HepG2 (cell line): ENCODE measurements around the gene EXOC3L4. TPM values are rescaled to one million over a fixed set of nuclear protein-coding genes. Genes with fewer than 3 reads are reported as not detected.

Source experiments
- CBX5 ChIP-seq: sonication (generic); formaldehyde crosslinking; IDR thresholded peaks from 2 replicates; pipeline ENCODE4 v1.4.0; 2020; ENCODE audit warnings: missing genetic modification reagents, borderline replicate concordance
- E2F2 ChIP-seq: sonication (generic); formaldehyde crosslinking; IDR thresholded peaks from 2 replicates; pipeline ENCODE4 v1.4.0; 2020; ENCODE audit warnings: missing genetic modification reagents, borderline replicate concordance
- EP300 ChIP-seq, 3 experiments: sonication (generic) in 1 of 3; formaldehyde crosslinking in 1 of 3; IDR thresholded peaks; 2 replicates each; pipeline versions ENCODE4 v1.5.1 to v1.6.1; 2011 to 2020; ENCODE audit warnings: low read depth in 2 of 3, low read length in 2 of 3, borderline replicate concordance in 1 of 3, improper control_type of control experiment in 1 of 3, mild to moderate bottlenecking in 1 of 3, missing genetic modification reagents in 1 of 3, moderate library complexity in 1 of 3
- GATAD2A ChIP-seq: IDR thresholded peaks from 2 replicates; pipeline ENCODE4 v1.6.1; 2016
- GLI4 ChIP-seq: sonication (generic); formaldehyde crosslinking; IDR thresholded peaks from 2 replicates; pipeline ENCODE4 v1.5.1; 2020; ENCODE audit warnings: missing genetic modification reagents, mild to moderate bottlenecking, moderate library complexity, borderline replicate concordance
- HHEX ChIP-seq: IDR thresholded peaks from 2 replicates; pipeline ENCODE4 v1.6.1; 2016; ENCODE audit warnings: control low read depth
- HNRNPL ChIP-seq: fragments of 200-400 bp; formaldehyde crosslinking; IDR thresholded peaks from 2 replicates; pipeline ENCODE4 v1.6.1; 2017; ENCODE audit warnings: mild to moderate bottlenecking, low read depth, low read length
- KMT2B ChIP-seq: IDR thresholded peaks from 2 replicates; pipeline ENCODE4 v1.6.1; 2016; ENCODE audit warnings: missing genetic modification reagents, missing compliant biosample characterization
- MEIS2 ChIP-seq: sonication (generic); formaldehyde crosslinking; IDR thresholded peaks from 2 replicates; pipeline ENCODE4 v1.9.0; 2021; ENCODE audit warnings: mild to moderate bottlenecking, missing genetic modification reagents
- THAP7 ChIP-seq: sonication (generic); formaldehyde crosslinking; IDR thresholded peaks from 2 replicates; pipeline ENCODE4 v1.8.1; 2023; ENCODE audit warnings: mild to moderate bottlenecking, missing genetic modification reagents
- ZBTB25 ChIP-seq: IDR thresholded peaks from 2 replicates; pipeline ENCODE4 v1.6.1; 2018; ENCODE audit warnings: missing genetic modification reagents
- ZNF256 ChIP-seq: sonication (generic); formaldehyde crosslinking; conservative IDR thresholded peaks from 2 replicates; pipeline ENCODE4 v1.4.0; 2020; ENCODE audit warnings: missing genetic modification reagents
- ZNF543 ChIP-seq: sonication (generic); formaldehyde crosslinking; IDR thresholded peaks from 2 replicates; pipeline ENCODE4 v1.4.0; 2020; ENCODE audit warnings: mild to moderate bottlenecking, missing genetic modification reagents
- ZNF691 ChIP-seq: sonication (generic); formaldehyde crosslinking; IDR thresholded peaks from 2 replicates; pipeline ENCODE4 v1.4.0; 2020; ENCODE audit warnings: missing genetic modification reagents, low read depth, mild to moderate bottlenecking, borderline replicate concordance
- ZNF790 ChIP-seq: sonication (generic); formaldehyde crosslinking; IDR thresholded peaks from 2 replicates; pipeline ENCODE4 v1.8.0; 2022; ENCODE audit warnings: missing genetic modification reagents, mild to moderate bottlenecking, borderline replicate concordance
- polyA plus RNA-seq, 8 experiments: library from polyadenylated mRNA; depleted of rRNA in 3 of 8; stranded (reverse) in 7 of 8; unstranded in 1 of 8; fragments of >200 nt; fragmentation: Illumina TruSeq in 4 of 8; extraction: Trizol in 4 of 8; gene quantifications; 2 replicates each; pipeline versions ENCODE4 v1.2.1 to v1.2.3, GENCODE V29; 2011 to 2016; ENCODE audit warnings: low read depth in 4 of 8, missing spikeins in 1 of 8, mixed read lengths in 1 of 8; ENCODE audit not compliant: insufficient read depth in 1 of 8
- total RNA-seq, 5 experiments: library from RNA; depleted of rRNA; stranded (reverse); fragments of >200 nt; fragmentation: Illumina TruSeq; extraction: Trizol; gene quantifications; 2 replicates each; pipeline ENCODE4 v1.2.3, GENCODE V29; 2016; ENCODE audit warnings: low read depth in 1 of 5
- TF ChIP-seq, protein P1 (sequence below): sonication (generic); formaldehyde crosslinking; IDR thresholded peaks from 2 replicates; pipeline ENCODE4 v1.4.0; 2020; ENCODE audit warnings: missing genetic modification reagents
- TF ChIP-seq, protein P2 (sequence below): sonication (generic); formaldehyde crosslinking; IDR thresholded peaks from 2 replicates; pipeline ENCODE4 v1.9.0; 2021; ENCODE audit warnings: missing genetic modification reagents, borderline replicate concordance
- TF ChIP-seq, protein P3 (sequence below): sonication (generic); formaldehyde crosslinking; IDR thresholded peaks from 2 replicates; pipeline ENCODE4 v1.5.0; 2020; ENCODE audit warnings: missing genetic modification reagents

Gene EXOC3L4
- total and polyA plus RNA-seq, 2 of the 13 experiments (the other 11 are each of a cell fraction or from before 2014, with no cell fraction given) = 11.8 to 27.0 TPM

DNA sequence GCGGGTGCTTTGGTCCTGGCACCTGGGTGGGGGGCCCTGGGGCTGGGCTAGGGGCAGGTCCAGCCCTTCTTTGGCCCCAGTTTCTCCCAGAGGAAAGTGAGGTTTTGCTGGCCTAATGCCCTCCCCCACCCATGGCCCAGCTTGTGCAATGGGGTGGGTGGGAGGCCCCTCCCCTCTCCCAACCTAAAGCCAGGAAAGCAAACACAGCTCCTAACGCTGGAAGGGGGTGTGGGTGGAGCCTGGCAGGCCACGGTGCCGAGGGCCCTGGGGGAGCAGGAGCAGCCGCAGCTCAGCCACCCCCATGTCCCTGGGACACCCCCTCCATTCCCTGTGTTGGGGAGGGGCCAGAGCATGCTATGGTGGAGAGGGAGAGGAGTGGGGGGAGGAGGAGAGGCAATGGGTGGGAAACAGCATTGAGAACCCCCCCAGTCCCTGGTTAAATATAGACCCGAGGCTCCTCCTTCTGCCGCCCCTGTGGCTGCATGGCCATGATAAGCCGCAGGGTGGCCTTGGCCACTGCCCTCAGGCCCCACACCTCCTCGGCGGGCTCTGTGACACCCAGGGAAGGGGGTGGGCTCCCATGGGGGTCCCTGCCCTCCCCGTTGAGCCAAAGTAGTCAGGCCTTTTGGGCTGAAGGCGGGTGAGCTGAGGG is 4.7 kb downstream of the EXOC3L4 start (continued):
- 0 out of 2 replicates have a peak, but pooled peaks have one; percentile 21 for TF ChIP-seq ZNF691 (CRISPR knock-in tag)
- peak; percentile 82 for TF ChIP-seq GATAD2A (CRISPR knock-in tag)
- TF ChIP-seq KMT2B = peak; percentile 58
- no peak for TF ChIP-seq ZNF790 (CRISPR knock-in tag)
- TF ChIP-seq GLI4 = no peak
- no peak for TF ChIP-seq THAP7 (CRISPR knock-in tag)
- 0 out of 2 replicates have a peak, but pooled peaks have one; percentile 17 for TF ChIP-seq ZNF543 (CRISPR knock-in tag)
- TF ChIP-seq CBX5 = 0 out of 2 replicates have a peak, but pooled peaks have one; percentile 69
- TF ChIP-seq HNRNPL = peak; percentile 74
- TF ChIP-seq, protein P1, sequence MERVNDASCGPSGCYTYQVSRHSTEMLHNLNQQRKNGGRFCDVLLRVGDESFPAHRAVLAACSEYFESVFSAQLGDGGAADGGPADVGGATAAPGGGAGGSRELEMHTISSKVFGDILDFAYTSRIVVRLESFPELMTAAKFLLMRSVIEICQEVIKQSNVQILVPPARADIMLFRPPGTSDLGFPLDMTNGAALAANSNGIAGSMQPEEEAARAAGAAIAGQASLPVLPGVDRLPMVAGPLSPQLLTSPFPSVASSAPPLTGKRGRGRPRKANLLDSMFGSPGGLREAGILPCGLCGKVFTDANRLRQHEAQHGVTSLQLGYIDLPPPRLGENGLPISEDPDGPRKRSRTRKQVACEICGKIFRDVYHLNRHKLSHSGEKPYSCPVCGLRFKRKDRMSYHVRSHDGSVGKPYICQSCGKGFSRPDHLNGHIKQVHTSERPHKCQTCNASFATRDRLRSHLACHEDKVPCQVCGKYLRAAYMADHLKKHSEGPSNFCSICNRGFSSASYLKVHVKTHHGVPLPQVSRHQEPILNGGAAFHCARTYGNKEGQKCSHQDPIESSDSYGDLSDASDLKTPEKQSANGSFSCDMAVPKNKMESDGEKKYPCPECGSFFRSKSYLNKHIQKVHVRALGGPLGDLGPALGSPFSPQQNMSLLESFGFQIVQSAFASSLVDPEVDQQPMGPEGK (CRISPR knock-in tag) = peak; percentile 100
- TF ChIP-seq ZNF256 (CRISPR knock-in tag) = 0 out of 2 replicates have a peak, but pooled peaks have one; percentile 55
- peak; percentile 69; the same call in 1 of the 2 replicates for TF ChIP-seq HHEX (CRISPR knock-in tag)
- TF ChIP-seq, protein P2, sequence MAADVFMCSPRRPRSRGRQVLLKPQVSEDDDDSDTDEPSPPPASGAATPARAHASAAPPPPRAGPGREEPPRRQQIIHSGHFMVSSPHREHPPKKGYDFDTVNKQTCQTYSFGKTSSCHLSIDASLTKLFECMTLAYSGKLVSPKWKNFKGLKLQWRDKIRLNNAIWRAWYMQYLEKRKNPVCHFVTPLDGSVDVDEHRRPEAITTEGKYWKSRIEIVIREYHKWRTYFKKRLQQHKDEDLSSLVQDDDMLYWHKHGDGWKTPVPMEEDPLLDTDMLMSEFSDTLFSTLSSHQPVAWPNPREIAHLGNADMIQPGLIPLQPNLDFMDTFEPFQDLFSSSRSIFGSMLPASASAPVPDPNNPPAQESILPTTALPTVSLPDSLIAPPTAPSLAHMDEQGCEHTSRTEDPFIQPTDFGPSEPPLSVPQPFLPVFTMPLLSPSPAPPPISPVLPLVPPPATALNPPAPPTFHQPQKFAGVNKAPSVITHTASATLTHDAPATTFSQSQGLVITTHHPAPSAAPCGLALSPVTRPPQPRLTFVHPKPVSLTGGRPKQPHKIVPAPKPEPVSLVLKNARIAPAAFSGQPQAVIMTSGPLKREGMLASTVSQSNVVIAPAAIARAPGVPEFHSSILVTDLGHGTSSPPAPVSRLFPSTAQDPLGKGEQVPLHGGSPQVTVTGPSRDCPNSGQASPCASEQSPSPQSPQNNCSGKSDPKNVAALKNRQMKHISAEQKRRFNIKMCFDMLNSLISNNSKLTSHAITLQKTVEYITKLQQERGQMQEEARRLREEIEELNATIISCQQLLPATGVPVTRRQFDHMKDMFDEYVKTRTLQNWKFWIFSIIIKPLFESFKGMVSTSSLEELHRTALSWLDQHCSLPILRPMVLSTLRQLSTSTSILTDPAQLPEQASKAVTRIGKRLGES = 0 out of 2 replicates have a peak, but pooled peaks have one; percentile 34
- TF ChIP-seq, protein P3, sequence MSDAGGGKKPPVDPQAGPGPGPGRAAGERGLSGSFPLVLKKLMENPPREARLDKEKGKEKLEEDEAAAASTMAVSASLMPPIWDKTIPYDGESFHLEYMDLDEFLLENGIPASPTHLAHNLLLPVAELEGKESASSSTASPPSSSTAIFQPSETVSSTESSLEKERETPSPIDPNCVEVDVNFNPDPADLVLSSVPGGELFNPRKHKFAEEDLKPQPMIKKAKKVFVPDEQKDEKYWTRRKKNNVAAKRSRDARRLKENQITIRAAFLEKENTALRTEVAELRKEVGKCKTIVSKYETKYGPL (CRISPR knock-in tag) = no peak
- peak; percentile 22 to 71; a peak in 2 of 4 replicates for TF ChIP-seq EP300 (IDR thresholded peaks at IDR 0.05; ENCODE audit: low read depth in 2 of 2, low read length in 2 of 2)
- TF ChIP-seq EP300 (CRISPR knock-in tag; IDR thresholded peaks at IDR 0.05; ENCODE audit: borderline replicate concordance) = peak; percentile 73; the same call in 1 of the 2 replicates
- TF ChIP-seq ZBTB25 (CRISPR knock-in tag) = peak; percentile 77
- 0 out of 2 replicates have a peak, but pooled peaks have one; percentile 24 for TF ChIP-seq E2F2
- peak; percentile 91; the same call in 1 of the 2 replicates for TF ChIP-seq MEIS2
